Measurements from ENCODE around the gene PNPLA7.

Gene PNPLA7

GRCh38 chr9:137492464-137493363, 57.5 kb downstream of the PNPLA7 start:
- DNase-seq = peak; percentile 34

GRCh38 chr9:137491735-137492432, 58.3 kb downstream of the PNPLA7 start:
- DNase-seq = no peak

- no peak for DNase-seq
Observed at GRCh38 chr9:137490532-137491186, 59.5 kb downstream of the PNPLA7 start.

GRCh38 chr9:137488906-137489305, 61.3 kb downstream of the PNPLA7 start:
- DNase-seq = no peak

- DNase-seq = no peak
Observed at GRCh38 chr9:137488327-137488653, 61.9 kb downstream of the PNPLA7 start.

GRCh38 chr9:137487454-137488326, 62.5 kb downstream of the PNPLA7 start:
- no peak for DNase-seq

- no peak for DNase-seq
Observed at GRCh38 chr9:137486545-137487453, 63.4 kb downstream of the PNPLA7 start.

GRCh38 chr9:137486141-137486490, 64.1 kb downstream of the PNPLA7 start:
- DNase-seq = no peak

GRCh38 chr9:137485343-137486140, 64.7 kb downstream of the PNPLA7 start:
- no peak for DNase-seq

- no peak for DNase-seq
Observed at GRCh38 chr9:137484551-137485315, 65.5 kb downstream of the PNPLA7 start.

- no peak for DNase-seq
Observed at GRCh38 chr9:137482094-137482781, 68.0 kb downstream of the PNPLA7 start.

- no peak for DNase-seq
Observed at GRCh38 chr9:137480686-137481683, 69.2 kb downstream of the PNPLA7 start.

- DNase-seq = no peak
Observed at GRCh38 chr9:137479892-137480685, 70.1 kb downstream of the PNPLA7 start.

- DNase-seq = no peak
Observed at GRCh38 chr9:137478962-137479861, 71.0 kb downstream of the PNPLA7 start.

GRCh38 chr9:137478613-137478961, 71.6 kb downstream of the PNPLA7 start:
- DNase-seq = no peak

All from stimulated activated CD4-positive, alpha-beta T cell treated with anti-CD3 and anti-CD28 coated beads, Interleukin-15, amount 100 ng/mL, for 24 hours (primary cell).